ENCODE data around the gene FCHSD1.
A peak's percentile ranks its signal among the peaks of the same experiment; 100 is the strongest.

FCHSD1 gene

GRCh38 chr5:141640698-141641097, 10.5 kb downstream of the FCHSD1 start:
- no peak for DNase-seq (ENCODE audit: low spot score)

GRCh38 chr5:141640051-141640415, 11.2 kb downstream of the FCHSD1 start:
- no peak for DNase-seq (ENCODE audit: low spot score)

GRCh38 chr5:141639357-141640050, 11.7 kb downstream of the FCHSD1 start:
- DNase-seq (ENCODE audit: low spot score), result no peak

GRCh38 chr5:141638771-141639170, 12.4 kb downstream of the FCHSD1 start:
- DNase-seq (ENCODE audit: low spot score), result no peak

GRCh38 chr5:141637767-141638419, 13.3 kb downstream of the FCHSD1 start:
- peak; percentile 87 for DNase-seq (ENCODE audit: low spot score)

GRCh38 chr5:141637123-141637766, 14.0 kb downstream of the FCHSD1 start:
- peak; percentile 72 for DNase-seq (ENCODE audit: low spot score)

GRCh38 chr5:141636413-141637122, 14.7 kb downstream of the FCHSD1 start, which contains the start of the genes HDAC3 and RELL2:
TSS of gene HDAC3 (minus strand) at chr5:141636849. CDS start at chr5:141636790, 59 bp downstream.
TSS of gene RELL2 (plus strand) at chr5:141636997. CDS start at chr5:141638226, 1,229 bp downstream.
- peak; percentile 90 for DNase-seq (ENCODE audit: low spot score)

GRCh38 chr5:141636106-141636412, 15.2 kb downstream of the FCHSD1 start:
- DNase-seq (ENCODE audit: low spot score), result no peak

- no peak for DNase-seq (ENCODE audit: low spot score)
Observed at GRCh38 chr5:141635646-141636045, 15.6 kb downstream of the FCHSD1 start.

- no peak for DNase-seq (ENCODE audit: low spot score)
Observed at GRCh38 chr5:141634720-141635119, 16.5 kb downstream of the FCHSD1 start.

GRCh38 chr5:141633871-141634561, 17.2 kb downstream of the FCHSD1 start:
- no peak for DNase-seq (ENCODE audit: low spot score)

- DNase-seq (ENCODE audit: low spot score), result no peak
Observed at GRCh38 chr5:141632650-141633049, 18.6 kb downstream of the FCHSD1 start.

- no peak for DNase-seq (ENCODE audit: low spot score)
Observed at GRCh38 chr5:141630570-141631140, 20.6 kb downstream of the FCHSD1 start.

- no peak for DNase-seq (ENCODE audit: low spot score)
Observed at GRCh38 chr5:141628175-141628788, 22.9 kb downstream of the FCHSD1 start.

GRCh38 chr5:141623611-141624010, 27.6 kb downstream of the FCHSD1 start:
- DNase-seq (ENCODE audit: low spot score), result no peak

- DNase-seq (ENCODE audit: low spot score), result no peak
Observed at GRCh38 chr5:141623186-141623585, 28.0 kb downstream of the FCHSD1 start.

GRCh38 chr5:141618804-141619554, 32.2 kb downstream of the FCHSD1 start, which contains the start of gene DIAPH1:
TSS of gene DIAPH1 (minus strand) at chr5:141619000. CDS start at chr5:141618914, 86 bp downstream.
- DNase-seq (ENCODE audit: low spot score), result peak; percentile 97

GRCh38 chr5:141618030-141618803, 33.0 kb downstream of the FCHSD1 start:
- DNase-seq (ENCODE audit: low spot score), result peak; percentile 72

- peak; percentile 22 for DNase-seq (ENCODE audit: low spot score)
Observed at GRCh38 chr5:141617682-141618029, 33.6 kb downstream of the FCHSD1 start.

GRCh38 chr5:141617128-141617527, 34.1 kb downstream of the FCHSD1 start:
- no peak for DNase-seq (ENCODE audit: low spot score)
